Prostate gland (tissue), 2 donors: Measurements from ENCODE around the gene DNTT.

Source experiments
- CTCF ChIP-seq, 4 experiments: fragments of 200-600 bp in 2 of 4; fragments of 450-650 bp in 2 of 4; sonication (generic) in 2 of 4; IDR thresholded peaks; 1 replicate in 3 of 4; 2 replicates in 1 of 4; pipeline ENCODE4 v1.5.1; 2016 to 2019; ENCODE audit warnings: antibody characterized with exemption in 4 of 4, mild to moderate bottlenecking in 2 of 4, moderate library complexity in 2 of 4
- POLR2A ChIP-seq: fragments of 450-650 bp; IDR thresholded peaks from one replicate; pipeline ENCODE4 v1.6.1; 2016; ENCODE audit warnings: antibody characterized with exemption, mild to moderate bottlenecking
- POLR2AphosphoS5 ChIP-seq: sonication (generic); formaldehyde crosslinking; IDR thresholded peaks from one replicate; pipeline ENCODE4 v1.6.1; 2017; ENCODE audit warnings: antibody characterized with exemption

- TF ChIP-seq CTCF (IDR thresholded peaks at IDR 0.05) = no peak
- no peak for TF ChIP-seq POLR2A
- no peak for TF ChIP-seq POLR2AphosphoS5
These were observed 40.6 kb upstream of the DNTT start for GRCh38 chr10:96263669-96264068.
